GM18858 (cell line): ENCODE data around the gene ST6GALNAC5.

Experiments used
- ATAC-seq: cut with Tn5 transposase; IDR thresholded peaks from one replicate; pipeline ENCODE4 v1.9.1; 2021; ENCODE audit not compliant: unreplicated experiment

ST6GALNAC5 gene

GRCh38 chr1:77039739-77040138 is 172.5 kb downstream of the ST6GALNAC5 start:
- ATAC-seq: no peak

DNA sequence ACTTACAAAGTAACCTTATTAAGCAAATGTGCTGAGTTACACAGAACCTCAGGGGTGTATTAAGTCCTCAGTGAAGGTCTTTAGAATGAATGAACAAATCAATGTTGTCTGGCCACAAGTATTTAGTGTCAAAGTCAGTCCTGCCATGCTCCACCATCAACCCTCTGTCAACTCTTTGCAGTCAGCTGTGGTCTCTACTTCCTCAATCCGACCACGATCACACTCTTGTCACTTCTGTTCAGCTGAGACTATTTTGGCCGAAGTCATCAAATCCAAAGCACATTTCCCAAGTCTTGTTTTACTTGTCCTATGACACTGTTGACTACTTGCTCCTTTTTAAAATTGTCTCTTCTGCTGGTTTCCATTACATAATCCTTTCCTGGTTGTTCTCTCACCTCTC is 173.5 kb downstream of the ST6GALNAC5 start:
- ATAC-seq: no peak

DNA sequence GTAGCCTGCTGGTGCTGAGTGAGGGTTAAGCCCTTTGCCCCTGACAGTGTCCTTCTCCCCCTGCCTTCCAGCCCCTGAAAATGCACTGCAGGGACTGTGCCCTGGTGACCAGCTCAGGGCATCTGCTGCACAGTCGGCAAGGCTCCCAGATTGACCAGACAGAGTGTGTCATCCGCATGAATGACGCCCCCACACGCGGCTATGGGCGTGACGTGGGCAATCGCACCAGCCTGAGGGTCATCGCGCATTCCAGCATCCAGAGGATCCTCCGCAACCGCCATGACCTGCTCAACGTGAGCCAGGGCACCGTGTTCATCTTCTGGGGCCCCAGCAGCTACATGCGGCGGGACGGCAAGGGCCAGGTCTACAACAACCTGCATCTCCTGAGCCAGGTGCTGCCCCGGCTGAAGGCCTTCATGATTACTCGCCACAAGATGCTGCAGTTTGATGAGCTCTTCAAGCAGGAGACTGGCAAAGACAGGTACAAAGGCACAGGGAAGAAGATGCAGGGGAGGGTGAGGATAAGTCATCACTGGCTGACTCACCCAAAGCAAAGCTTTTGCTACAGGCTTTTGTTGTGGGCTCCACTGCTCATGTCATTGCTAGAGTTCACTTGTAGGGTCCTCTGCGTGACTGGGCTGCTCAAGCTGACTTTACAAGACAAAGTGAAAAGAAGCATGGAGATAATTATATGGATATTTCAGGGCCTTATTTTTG is 177.0 kb downstream of the ST6GALNAC5 start:
- no peak for ATAC-seq

DNA sequence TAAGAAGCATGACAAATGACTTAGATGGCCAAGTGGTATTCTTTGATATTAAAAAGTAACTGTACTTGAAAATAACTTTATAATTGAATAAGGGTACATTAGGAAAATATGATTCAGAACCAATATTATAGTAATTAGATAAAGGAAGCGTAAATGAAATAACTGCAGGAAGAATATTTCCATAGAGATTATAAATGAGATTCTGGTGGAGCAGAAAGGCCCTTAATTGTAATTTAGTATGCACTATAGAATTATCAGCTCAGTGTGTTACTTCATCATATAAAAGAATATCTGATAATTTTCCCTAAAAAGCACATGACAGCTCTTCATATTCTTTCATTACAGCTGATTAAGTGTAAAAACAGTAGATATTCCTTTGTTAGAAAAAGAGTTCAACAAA is 180.3 kb downstream of the ST6GALNAC5 start:
- no peak for ATAC-seq

DNA sequence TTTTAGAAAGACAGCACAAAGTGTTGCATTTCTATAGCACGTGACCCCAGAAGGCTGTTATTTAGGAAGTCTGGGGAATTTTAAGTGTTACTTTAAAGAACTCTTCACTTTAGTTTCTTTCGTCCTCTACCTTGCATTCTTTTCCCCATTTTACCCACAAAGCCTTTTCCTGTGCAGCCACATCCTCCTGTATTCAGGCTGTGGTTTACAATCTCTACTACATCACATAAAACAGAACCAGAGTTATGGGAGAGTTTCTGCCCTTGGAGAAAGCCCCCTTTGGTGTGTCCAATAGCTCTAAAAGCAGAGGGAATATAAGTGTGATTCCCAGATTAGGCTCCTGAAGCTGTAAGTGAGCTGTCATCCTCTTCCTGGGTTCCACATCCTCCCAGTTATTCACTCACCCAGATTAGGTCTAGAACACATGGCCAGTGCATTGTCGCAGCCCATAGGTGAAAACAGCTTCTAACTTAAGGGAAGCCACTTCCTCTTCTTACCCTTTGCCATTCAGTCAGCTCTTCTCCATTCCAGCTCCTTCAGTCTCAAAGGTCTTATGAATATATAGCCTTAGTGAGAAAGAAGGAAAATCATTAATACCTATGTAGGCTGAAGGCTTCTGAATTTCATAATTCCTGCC is 180.8 kb downstream of the ST6GALNAC5 start:
- ATAC-seq: no peak

DNA sequence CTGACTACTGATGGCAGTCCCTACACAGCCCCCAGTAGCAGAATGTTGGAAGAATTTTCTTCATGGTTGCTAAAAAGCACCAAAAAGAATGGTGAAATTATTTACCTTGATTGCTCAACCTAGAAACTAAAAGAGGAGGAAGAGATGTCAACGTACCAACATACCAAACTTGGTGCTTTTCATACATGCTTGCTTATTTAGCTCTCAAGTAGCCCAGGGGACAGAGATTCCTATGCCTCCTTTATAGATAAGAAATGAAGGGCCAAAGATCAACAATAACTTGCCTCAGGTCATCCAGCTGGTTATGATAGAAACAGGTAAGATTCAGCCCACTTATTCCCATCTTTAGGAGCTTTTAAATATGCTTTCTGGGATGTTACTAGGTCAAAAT is 181.3 kb downstream of the ST6GALNAC5 start:
- no peak for ATAC-seq

- no peak for ATAC-seq
Measured at GRCh38 chr1:77051425-77051824, 184.1 kb downstream of the ST6GALNAC5 start.

- ATAC-seq: no peak
Measured at GRCh38 chr1:77056525-77056924, 189.2 kb downstream of the ST6GALNAC5 start.

GRCh38 chr1:77057994-77058585 is 190.8 kb downstream of the ST6GALNAC5 start:
- no peak for ATAC-seq

GRCh38 chr1:77060000-77060399 is 192.7 kb downstream of the ST6GALNAC5 start:
- ATAC-seq: no peak

DNA sequence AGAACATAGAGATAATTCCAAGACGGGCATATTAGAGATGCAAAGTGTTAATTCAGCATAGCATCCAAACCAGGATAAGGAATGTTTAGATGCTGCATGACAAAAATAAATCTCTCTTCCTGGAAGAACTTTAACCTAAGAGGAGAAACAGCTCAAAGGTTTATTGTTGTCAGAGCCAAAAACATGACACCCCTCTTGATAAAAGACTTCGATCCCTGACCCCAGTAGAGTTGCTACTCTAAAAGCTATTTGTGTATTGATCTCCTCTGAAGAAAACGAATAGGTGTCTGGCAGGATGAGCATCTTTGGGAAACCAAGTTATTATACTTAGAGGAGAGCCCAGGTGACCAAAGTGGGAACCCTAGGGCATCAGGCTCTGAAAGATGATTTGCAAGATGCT is 193.9 kb downstream of the ST6GALNAC5 start:
- no peak for ATAC-seq

- ATAC-seq: no peak
Measured at GRCh38 chr1:77063118-77063517, 195.8 kb downstream of the ST6GALNAC5 start.

DNA sequence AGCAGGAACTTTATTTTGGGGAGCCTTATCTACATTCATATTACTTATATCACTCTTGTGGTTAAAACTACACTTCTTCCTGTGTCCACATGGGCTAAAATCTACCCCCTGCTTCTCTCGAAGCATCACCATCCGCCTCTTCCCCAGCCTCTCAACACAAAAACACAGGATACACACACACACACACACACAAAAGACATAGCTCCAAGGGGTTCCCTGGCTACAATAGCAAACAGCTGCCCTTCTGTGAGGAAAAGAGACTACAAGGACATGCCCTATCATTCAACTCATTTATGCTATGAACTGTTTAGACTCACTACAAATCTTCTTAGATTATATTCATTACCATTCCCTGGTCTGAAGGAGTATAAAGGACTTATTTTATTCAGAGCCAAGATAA is 197.0 kb downstream of the ST6GALNAC5 start:
- ATAC-seq: no peak

DNA sequence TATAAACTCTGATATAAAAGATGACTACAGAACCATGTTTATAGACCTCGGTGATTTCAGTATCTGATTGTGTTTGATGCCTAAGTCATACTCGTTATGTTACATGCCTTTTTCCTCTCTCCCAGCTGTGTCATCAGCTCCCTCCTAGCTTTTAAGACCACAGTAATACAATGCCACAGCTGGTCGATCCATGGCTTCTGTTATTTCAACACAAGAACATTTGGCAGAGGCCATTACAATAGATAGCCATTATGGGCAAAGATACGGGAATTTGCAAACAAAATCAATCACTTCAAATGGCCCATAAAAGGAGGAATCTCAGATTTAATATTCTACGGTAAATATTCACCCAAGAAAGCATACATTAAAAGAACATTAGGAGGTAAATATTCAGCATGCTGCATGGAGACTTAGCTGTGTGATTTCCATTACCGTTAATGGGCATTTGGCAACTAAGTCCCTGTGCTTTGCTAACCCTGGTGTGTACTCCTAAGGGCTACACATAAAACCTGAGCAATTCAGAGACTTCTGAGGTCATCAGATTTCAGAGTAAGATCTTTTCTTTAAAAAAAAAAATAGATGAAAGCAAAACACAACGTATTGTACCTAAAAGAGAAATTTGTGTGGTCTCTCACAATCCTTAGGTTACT is 198.5 kb downstream of the ST6GALNAC5 start:
- no peak for ATAC-seq

- no peak for ATAC-seq
Measured at GRCh38 chr1:77068013-77068412, 200.7 kb downstream of the ST6GALNAC5 start.

DNA sequence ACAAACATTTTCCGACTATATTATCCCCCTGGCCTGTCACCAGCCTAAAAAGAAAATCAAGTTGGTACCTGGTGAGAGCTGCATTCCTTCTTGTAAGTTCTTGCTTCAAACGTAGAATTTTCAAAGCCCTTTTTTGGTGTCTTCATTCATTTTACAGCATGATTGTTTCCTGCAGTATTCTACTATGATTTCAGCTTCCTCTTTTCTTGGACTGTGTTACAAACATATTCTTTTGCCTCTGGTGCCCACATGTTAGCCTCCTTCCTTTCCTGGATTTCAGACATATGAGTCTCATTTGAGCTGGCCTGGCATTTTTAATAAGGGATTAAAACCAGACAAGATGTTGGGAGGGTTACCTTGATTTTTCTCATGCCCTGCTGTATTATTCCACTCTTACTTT is 209.5 kb downstream of the ST6GALNAC5 start:
- ATAC-seq: no peak

GRCh38 chr1:77081834-77082233 is 214.6 kb downstream of the ST6GALNAC5 start:
- ATAC-seq: no peak

DNA sequence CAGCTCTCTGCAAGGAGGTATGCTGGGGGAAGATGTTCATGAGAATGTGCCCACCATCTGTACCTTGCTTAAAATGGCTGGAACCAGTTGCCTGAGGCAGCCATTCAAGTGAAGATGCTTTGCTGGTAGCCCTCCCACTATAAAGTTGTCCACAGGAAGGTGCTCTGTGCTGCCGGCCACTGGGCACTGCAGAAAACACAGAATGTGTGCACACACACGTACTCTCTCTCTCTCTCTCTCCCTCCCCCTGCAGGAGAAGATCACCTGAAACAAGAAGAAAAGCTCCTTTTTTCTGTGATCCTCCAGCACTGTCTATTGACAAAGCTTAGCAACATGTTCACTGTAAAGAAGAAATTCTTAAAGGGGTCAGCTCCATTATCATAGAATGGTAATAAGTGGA is 217.2 kb downstream of the ST6GALNAC5 start:
- no peak for ATAC-seq

GRCh38 chr1:77085109-77085508 is 217.8 kb downstream of the ST6GALNAC5 start:
- ATAC-seq: no peak

DNA sequence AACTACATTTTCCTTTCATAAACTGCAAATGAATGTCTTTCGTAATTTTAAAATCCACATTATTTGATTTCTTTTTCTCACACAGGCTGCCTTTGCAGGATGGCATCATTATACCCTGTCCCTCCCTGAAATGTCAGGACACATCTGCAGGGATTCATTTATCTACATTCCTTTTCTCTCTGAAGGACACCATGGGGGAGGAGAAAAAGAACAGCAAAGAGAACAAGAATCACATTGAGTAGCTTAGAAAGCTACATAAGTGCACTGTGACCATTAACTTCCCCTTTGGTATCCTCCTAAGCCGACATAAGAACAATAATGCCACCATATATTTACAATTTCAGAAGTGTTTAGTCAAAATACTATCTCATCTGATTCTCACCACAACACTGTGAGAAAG is 222.5 kb downstream of the ST6GALNAC5 start:
- ATAC-seq: no peak

- no peak for ATAC-seq
Measured at GRCh38 chr1:77095236-77095635, 228.0 kb downstream of the ST6GALNAC5 start.
